ENCODE results near the gene OR52A5. TPM values are rescaled to one million over a fixed set of nuclear protein-coding genes. Genes with fewer than 3 reads are reported as not detected.

The OR52A5 gene
- total RNA-seq, 1 experiment from 2014 or later = not detected

DNA sequence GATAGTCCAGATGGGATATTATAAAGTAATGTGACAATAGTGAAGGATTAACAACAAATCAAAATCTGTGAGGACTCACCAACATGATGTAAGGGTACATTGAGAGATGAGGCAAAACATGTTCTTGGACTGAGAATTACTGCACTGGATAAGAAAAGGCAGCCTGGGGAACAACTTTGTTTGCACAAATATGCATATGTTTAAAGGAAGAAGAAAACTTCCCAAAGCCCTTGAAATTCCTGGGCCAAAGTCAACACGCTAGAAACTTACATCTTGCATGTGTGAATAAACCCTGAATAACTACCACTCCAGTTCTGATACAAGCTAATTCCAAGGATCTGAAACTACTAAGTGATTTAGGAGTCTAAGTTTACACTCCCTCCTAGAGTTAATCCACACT is 1.1 kb downstream of the OR52A5 start:
- in situ Hi-C loops (cut with HindIII; ENCODE audit: low pct_unique_long_range_greater_than_20kb, low sequenced_read_pairs) = no loop called here
- CTCF ChIA-PET = no interaction called here
- ATAC-seq (no peak), DNase-seq (ENCODE audit: low read depth, low spot score) (no peak)
- Histone ChIP-seq H3K9me3 (ENCODE audit: control insufficient read depth, insufficient read depth, low read depth, low read length) (no peaks in the 10 kb centered on the region), H3K27me3 (ENCODE audit: control insufficient read depth, insufficient read depth, low read length) (no peaks in the 10 kb centered on the region; the same call in 1 of the 2 replicates), H3K4me3 (ENCODE audit: low read depth in 2 of 2, low read length in 2 of 2) (no peak overlapping the region), H3K4me1 (ENCODE audit: control insufficient read depth, insufficient read depth, low read length) (no peaks in the 10 kb centered on the region), H3K27ac (ENCODE audit: low read length) (no peak overlapping the region), H3K36me3 (ENCODE audit: control insufficient read depth, insufficient read depth, low read length) (no peaks in the 10 kb centered on the region)
- POLR2A ChIA-PET = no interaction called here
- intact Hi-C loops (cut with micrococcal nuclease; ENCODE audit: unreplicated experiment) = no loop called here
- no TSS peak for BruUV-seq (replicated peaks)
- TF ChIP-seq TCF7L2 (IDR thresholded peaks at IDR 0.05; ENCODE audit: low read depth, low read length) (no peak), SIN3A (IDR thresholded peaks at IDR 0.05; ENCODE audit: borderline replicate concordance, insufficient read depth, low read depth, low read length) (no peak), POLR2AphosphoS5 (IDR thresholded peaks at IDR 0.05; ENCODE audit: low read depth, low read length) (no peak)

- ATAC-seq = no peak
- DNase-seq (ENCODE audit: low read depth, low spot score) = no peak
- Histone ChIP-seq H3K4me1 (ENCODE audit: control insufficient read depth, insufficient read depth, low read length) (no peaks in the 10 kb centered on the region), H3K27me3 (ENCODE audit: control insufficient read depth, insufficient read depth, low read length) (no peaks in the 10 kb centered on the region; the same call in 1 of the 2 replicates), H3K27ac (ENCODE audit: low read length) (no peak overlapping the region), H3K4me3 (ENCODE audit: low read depth in 2 of 2, low read length in 2 of 2) (no peak overlapping the region), H3K9me3 (ENCODE audit: control insufficient read depth, insufficient read depth, low read depth, low read length) (no peaks in the 10 kb centered on the region), H3K36me3 (ENCODE audit: control insufficient read depth, insufficient read depth, low read length) (no peaks in the 10 kb centered on the region)
- in situ Hi-C loops (cut with HindIII; ENCODE audit: low pct_unique_long_range_greater_than_20kb, low sequenced_read_pairs) = no loop called here
- ChIA-PET POLR2A (no interaction called here), CTCF (no interaction called here)
- no TSS peak for BruUV-seq (replicated peaks)
- intact Hi-C loops (cut with micrococcal nuclease; ENCODE audit: unreplicated experiment) = no loop called here
- TF ChIP-seq, protein P1, sequence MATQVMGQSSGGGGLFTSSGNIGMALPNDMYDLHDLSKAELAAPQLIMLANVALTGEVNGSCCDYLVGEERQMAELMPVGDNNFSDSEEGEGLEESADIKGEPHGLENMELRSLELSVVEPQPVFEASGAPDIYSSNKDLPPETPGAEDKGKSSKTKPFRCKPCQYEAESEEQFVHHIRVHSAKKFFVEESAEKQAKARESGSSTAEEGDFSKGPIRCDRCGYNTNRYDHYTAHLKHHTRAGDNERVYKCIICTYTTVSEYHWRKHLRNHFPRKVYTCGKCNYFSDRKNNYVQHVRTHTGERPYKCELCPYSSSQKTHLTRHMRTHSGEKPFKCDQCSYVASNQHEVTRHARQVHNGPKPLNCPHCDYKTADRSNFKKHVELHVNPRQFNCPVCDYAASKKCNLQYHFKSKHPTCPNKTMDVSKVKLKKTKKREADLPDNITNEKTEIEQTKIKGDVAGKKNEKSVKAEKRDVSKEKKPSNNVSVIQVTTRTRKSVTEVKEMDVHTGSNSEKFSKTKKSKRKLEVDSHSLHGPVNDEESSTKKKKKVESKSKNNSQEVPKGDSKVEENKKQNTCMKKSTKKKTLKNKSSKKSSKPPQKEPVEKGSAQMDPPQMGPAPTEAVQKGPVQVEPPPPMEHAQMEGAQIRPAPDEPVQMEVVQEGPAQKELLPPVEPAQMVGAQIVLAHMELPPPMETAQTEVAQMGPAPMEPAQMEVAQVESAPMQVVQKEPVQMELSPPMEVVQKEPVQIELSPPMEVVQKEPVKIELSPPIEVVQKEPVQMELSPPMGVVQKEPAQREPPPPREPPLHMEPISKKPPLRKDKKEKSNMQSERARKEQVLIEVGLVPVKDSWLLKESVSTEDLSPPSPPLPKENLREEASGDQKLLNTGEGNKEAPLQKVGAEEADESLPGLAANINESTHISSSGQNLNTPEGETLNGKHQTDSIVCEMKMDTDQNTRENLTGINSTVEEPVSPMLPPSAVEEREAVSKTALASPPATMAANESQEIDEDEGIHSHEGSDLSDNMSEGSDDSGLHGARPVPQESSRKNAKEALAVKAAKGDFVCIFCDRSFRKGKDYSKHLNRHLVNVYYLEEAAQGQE (IDR thresholded peaks at IDR 0.05; ENCODE audit: insufficient read depth in 1 of 2, low read depth in 2 of 2, low read length in 1 of 2) = no peak
- no peak for TF ChIP-seq POLR2AphosphoS5 (IDR thresholded peaks at IDR 0.05; ENCODE audit: low read depth, low read length)
- TF ChIP-seq TCF7L2 (IDR thresholded peaks at IDR 0.05; ENCODE audit: low read depth, low read length) = no peak
- TF ChIP-seq SIN3A (IDR thresholded peaks at IDR 0.05; ENCODE audit: borderline replicate concordance, insufficient read depth, low read depth, low read length) = no peak
- TF ChIP-seq CTCF (IDR thresholded peaks at IDR 0.05) = no peak
These were observed 1.9 kb downstream of the OR52A5 start for GRCh38 chr11:5136261-5136660.

- DNase-seq (ENCODE audit: low read depth, low spot score) = no peak
- ATAC-seq = no peak
- Histone ChIP-seq H3K4me1 (ENCODE audit: control insufficient read depth, insufficient read depth, low read length) (no peaks in the 10 kb centered on the region), H3K36me3 (ENCODE audit: control insufficient read depth, insufficient read depth, low read length) (no peaks in the 10 kb centered on the region), H3K27ac (ENCODE audit: low read length) (no peak overlapping the region), H3K4me3 (ENCODE audit: low read depth in 2 of 2, low read length in 2 of 2) (no peak overlapping the region), H3K9me3 (ENCODE audit: control insufficient read depth, insufficient read depth, low read depth, low read length) (no peaks in the 10 kb centered on the region), H3K27me3 (ENCODE audit: control insufficient read depth, insufficient read depth, low read length) (no peaks in the 10 kb centered on the region)
- no peak for TF ChIP-seq TCF7L2 (IDR thresholded peaks at IDR 0.05; ENCODE audit: low read depth, low read length)
- TF ChIP-seq, protein P1 (IDR thresholded peaks at IDR 0.05; ENCODE audit: insufficient read depth in 1 of 2, low read depth in 2 of 2, low read length in 1 of 2) = no peak
- TF ChIP-seq POLR2AphosphoS5 (IDR thresholded peaks at IDR 0.05; ENCODE audit: low read depth, low read length) = no peak
- no peak for TF ChIP-seq CTCF (IDR thresholded peaks at IDR 0.05)
- no peak for TF ChIP-seq SIN3A (IDR thresholded peaks at IDR 0.05; ENCODE audit: borderline replicate concordance, insufficient read depth, low read depth, low read length)
- intact Hi-C loops (cut with micrococcal nuclease; ENCODE audit: unreplicated experiment) = no loop called here
- in situ Hi-C loops (cut with HindIII; ENCODE audit: low pct_unique_long_range_greater_than_20kb, low sequenced_read_pairs) = no loop called here
- BruUV-seq (replicated peaks) = no TSS peak
- ChIA-PET CTCF (no interaction called here), POLR2A (no interaction called here)
These were observed 6.4 kb downstream of the OR52A5 start for GRCh38 chr11:5131584-5132335.
